GM12875 (cell line): ENCODE measurements around the gene VPS18.

ENCODE experiments used
- H3K4me3 ChIP-seq: one replicate; pipeline ENCODE4 v1.5.1; 2011; ENCODE audit warnings: low read depth, low read length, control low read depth
- TF ChIP-seq, protein P1 (sequence below): IDR thresholded peaks from 2 replicates; pipeline ENCODE4 v1.5.1; 2011; ENCODE audit warnings: low read depth, mild to moderate bottlenecking, control low read depth, inconsistent platforms, low read length, moderate library complexity, borderline replicate concordance; ENCODE audit not compliant: insufficient read depth

The VPS18 gene

DNA sequence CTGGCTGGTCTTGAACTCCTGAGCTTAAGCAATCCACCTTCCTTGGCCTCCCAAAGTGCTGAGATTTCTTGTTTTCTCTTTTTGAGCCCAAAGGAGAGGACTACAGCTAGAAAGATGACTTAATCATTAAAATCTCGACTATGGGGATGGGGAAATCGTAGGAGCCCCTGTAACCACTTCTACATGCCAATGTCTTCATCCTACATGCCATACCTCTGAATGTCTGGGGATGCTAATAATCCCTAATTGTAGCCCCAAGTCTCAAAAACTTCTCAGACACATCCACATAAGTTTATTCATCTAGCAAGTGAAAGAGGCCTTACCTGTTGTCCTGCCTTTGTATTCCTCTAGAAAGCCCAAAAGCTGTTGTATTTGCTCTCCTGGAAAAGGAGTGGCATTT lies 16.6 kb upstream of the VPS18 start:
- TF ChIP-seq, protein P1, sequence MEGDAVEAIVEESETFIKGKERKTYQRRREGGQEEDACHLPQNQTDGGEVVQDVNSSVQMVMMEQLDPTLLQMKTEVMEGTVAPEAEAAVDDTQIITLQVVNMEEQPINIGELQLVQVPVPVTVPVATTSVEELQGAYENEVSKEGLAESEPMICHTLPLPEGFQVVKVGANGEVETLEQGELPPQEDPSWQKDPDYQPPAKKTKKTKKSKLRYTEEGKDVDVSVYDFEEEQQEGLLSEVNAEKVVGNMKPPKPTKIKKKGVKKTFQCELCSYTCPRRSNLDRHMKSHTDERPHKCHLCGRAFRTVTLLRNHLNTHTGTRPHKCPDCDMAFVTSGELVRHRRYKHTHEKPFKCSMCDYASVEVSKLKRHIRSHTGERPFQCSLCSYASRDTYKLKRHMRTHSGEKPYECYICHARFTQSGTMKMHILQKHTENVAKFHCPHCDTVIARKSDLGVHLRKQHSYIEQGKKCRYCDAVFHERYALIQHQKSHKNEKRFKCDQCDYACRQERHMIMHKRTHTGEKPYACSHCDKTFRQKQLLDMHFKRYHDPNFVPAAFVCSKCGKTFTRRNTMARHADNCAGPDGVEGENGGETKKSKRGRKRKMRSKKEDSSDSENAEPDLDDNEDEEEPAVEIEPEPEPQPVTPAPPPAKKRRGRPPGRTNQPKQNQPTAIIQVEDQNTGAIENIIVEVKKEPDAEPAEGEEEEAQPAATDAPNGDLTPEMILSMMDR = no peak
- H3K4me3 ChIP-seq = no peak overlapping the region

DNA sequence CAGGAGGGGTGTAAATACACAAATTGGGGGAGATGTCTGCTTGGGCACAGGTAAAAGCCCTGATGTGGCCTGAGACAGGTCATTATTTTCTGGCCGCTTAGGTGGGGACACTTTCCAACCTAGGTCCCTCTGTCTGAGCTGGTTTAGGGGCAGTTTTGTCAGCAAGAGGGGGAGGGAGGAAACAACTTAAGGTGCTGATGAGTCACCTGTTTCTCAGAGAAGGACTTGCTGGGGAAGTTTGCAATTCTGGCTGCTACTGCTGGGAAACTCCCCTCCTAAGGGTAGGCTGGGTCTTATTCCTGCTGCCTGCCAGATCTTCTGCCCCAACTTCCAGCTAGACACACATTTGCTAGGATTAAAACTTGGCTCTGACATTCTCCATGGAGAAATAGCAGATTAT lies 15.5 kb upstream of the VPS18 start:
- TF ChIP-seq, protein P1 = no peak
- no peak overlapping the region for H3K4me3 ChIP-seq

DNA sequence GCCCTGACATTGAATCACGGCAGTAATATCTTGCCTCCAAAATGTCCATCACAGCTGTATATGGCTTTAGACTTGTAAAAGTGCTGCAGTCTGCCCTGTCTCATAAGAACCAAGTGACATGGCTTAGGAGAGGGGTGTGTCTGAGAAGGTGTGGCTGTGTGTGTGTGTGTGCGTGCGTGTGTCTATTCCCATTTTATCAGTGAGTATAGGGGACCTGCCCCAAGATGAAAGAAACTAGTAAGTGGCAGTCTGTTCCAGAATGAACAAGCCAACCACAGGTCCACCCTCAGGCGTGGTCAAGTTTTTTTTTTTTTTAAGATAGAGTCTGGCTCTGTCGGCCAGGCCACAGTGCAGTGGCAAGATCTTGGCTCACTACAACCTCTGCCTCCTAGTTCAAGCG lies 14.6 kb upstream of the VPS18 start:
- no peak overlapping the region for H3K4me3 ChIP-seq
- TF ChIP-seq, protein P1 = no peak

DNA sequence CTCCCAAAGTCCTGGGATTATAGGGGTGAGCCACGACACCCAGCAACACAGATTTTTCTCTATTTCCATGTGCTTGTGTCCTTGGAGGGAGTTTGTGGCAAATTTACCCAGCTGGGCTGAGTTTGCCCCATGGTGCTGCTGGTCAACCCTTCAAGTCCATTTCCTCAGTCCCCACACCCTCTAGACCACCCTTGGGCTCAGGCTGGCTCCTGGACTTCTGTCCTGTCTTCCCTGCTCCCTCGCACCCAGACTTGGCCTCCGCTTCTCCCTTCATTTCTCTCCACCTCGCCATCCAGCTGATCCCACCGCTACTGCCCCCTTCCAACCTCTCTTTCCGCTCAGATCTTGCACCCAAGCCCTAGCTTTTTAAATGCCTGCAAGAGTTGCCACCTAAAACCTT lies 12.9 kb upstream of the VPS18 start:
- no peak overlapping the region for H3K4me3 ChIP-seq
- TF ChIP-seq, protein P1 = no peak

DNA sequence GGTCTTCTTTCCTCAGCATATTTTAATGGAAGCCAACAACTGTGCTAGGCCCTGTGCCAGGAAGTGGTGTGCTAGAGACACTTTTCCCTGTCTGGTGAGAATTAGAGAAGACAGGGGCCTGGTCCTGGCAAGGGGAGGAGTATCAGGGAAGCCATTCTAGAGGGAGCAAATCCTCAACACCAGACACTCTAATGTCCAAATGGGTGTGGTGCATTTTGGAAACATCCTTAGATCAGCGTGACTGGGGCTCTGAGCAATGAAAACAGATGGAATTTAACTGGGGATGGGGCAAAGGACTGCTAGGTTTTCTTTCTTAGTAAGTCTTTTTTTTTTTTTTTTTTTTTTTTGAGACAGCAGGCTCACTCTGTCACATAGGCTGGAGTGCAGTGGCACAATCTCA lies 7.7 kb upstream of the VPS18 start:
- TF ChIP-seq, protein P1 = no peak
- no peak overlapping the region for H3K4me3 ChIP-seq

DNA sequence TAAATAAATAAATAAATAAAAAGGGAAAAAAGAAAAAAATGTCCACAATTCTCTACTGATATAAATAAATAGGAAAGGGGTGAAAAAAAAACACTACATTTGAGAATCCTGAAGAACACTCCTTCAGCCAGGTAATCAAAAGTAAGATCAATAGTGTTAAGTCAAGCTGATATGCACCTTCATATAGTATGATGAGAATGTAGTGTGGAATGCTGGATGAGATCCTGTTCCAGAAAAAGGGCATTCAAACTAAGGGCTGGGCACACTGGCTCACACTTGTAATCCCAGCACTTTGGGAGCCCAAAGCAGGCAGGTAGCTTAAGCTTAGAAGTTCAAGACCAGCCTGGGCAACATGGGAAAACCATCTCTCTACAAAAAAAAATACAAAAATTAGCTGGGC lies 5.1 kb upstream of the VPS18 start:
- TF ChIP-seq, protein P1 = no peak
- no peak overlapping the region for H3K4me3 ChIP-seq

DNA sequence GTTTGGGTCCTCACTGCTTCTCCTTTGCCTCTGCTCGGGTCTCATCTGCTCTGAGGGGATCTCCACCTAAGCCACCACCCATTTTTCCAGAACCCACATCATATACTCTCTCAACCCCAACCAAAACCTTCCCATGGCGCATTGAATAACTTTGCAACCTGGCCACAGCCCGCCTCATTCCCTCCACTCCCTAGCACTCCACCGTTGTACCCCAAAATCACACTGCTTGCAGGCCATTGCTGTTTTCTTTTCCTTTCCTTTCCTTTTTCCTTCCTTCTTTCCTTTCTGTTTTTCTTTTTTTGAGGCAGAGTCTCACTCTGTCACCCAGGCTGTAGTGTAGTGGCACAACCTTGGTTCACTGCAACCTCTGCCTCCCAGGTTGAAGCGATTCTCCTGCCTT lies 3.1 kb upstream of the VPS18 start:
- no peak overlapping the region for H3K4me3 ChIP-seq
- TF ChIP-seq, protein P1 = no peak
